Measurements from ENCODE around the gene RALGPS1.

- TF ChIP-seq CTCF (IDR thresholded peaks at IDR 0.05): no peak
- no peak for TF ChIP-seq POLR2A (IDR thresholded peaks at IDR 0.05)
Measured at GRCh38 chr9:127213859-127214258, 299.3 kb downstream of the RALGPS1 start.

All from tibial nerve (tissue), 3 donors.